Activated T-cell treated with anti-CD3 and anti-CD28 coated beads for 4 hours (primary cell): ENCODE data around the gene RPIA.
A peak's percentile ranks its signal among the peaks of the same experiment; 100 is the strongest.
"Not testable (repeated sequence)": the region's sequence is repeated elsewhere in the genome, so short reads cannot be mapped to it uniquely, and the experiment has no call there.

Source experiments
- DNase-seq: peaks from one replicate; pipeline ENCODE4 v3.0.0-alpha.2; 2020

Gene RPIA

GRCh38 chr2:88736437-88736836, 45.0 kb downstream of the RPIA start:
- no peak for DNase-seq

- DNase-seq: no peak
These were observed 45.9 kb downstream of the RPIA start for GRCh38 chr2:88737385-88737784.

- DNase-seq: no peak
These were observed 46.8 kb downstream of the RPIA start for GRCh38 chr2:88738271-88738670.

GRCh38 chr2:88739985-88740600, 48.6 kb downstream of the RPIA start:
- peak; percentile 72 for DNase-seq

- no peak for DNase-seq
These were observed 55.5 kb downstream of the RPIA start for GRCh38 chr2:88746929-88747490.

- DNase-seq: no peak
These were observed 56.5 kb downstream of the RPIA start for GRCh38 chr2:88747990-88748389.

- no peak for DNase-seq
These were observed 60.3 kb downstream of the RPIA start for GRCh38 chr2:88751768-88752167.

GRCh38 chr2:88753833-88754584, 62.5 kb downstream of the RPIA start:
- DNase-seq: peak; percentile 21

- no peak for DNase-seq
These were observed 63.3 kb downstream of the RPIA start for GRCh38 chr2:88754585-88755320.

- no peak for DNase-seq
These were observed 64.4 kb downstream of the RPIA start for GRCh38 chr2:88755836-88756235.

- no peak for DNase-seq
These were observed 65.6 kb downstream of the RPIA start for GRCh38 chr2:88757025-88757424.

GRCh38 chr2:88758702-88759101, 67.2 kb downstream of the RPIA start:
- DNase-seq: not testable (repeated sequence)

GRCh38 chr2:88760819-88761598, 69.5 kb downstream of the RPIA start:
- DNase-seq: no peak

GRCh38 chr2:88764141-88764849, 72.8 kb downstream of the RPIA start:
- no peak for DNase-seq

GRCh38 chr2:88764850-88765153, 73.3 kb downstream of the RPIA start:
- no peak for DNase-seq

GRCh38 chr2:88765154-88765888, 73.8 kb downstream of the RPIA start:
- peak; percentile 36 for DNase-seq

GRCh38 chr2:88765889-88766481, 74.5 kb downstream of the RPIA start:
- not testable (repeated sequence) for DNase-seq

GRCh38 chr2:88770016-88770415, 78.5 kb downstream of the RPIA start:
- no peak for DNase-seq

GRCh38 chr2:88773233-88774028, 82.0 kb downstream of the RPIA start:
- DNase-seq: not testable (repeated sequence)

GRCh38 chr2:88789213-88789612, 97.7 kb downstream of the RPIA start:
- not testable (repeated sequence) for DNase-seq
